ENCODE results near the gene ASPDH. TPM values are rescaled to one million over a fixed set of nuclear protein-coding genes. Genes with fewer than 3 reads are reported as not detected.

The ASPDH gene
- total RNA-seq, 4 donors from 2014 or later = not detected

DNA sequence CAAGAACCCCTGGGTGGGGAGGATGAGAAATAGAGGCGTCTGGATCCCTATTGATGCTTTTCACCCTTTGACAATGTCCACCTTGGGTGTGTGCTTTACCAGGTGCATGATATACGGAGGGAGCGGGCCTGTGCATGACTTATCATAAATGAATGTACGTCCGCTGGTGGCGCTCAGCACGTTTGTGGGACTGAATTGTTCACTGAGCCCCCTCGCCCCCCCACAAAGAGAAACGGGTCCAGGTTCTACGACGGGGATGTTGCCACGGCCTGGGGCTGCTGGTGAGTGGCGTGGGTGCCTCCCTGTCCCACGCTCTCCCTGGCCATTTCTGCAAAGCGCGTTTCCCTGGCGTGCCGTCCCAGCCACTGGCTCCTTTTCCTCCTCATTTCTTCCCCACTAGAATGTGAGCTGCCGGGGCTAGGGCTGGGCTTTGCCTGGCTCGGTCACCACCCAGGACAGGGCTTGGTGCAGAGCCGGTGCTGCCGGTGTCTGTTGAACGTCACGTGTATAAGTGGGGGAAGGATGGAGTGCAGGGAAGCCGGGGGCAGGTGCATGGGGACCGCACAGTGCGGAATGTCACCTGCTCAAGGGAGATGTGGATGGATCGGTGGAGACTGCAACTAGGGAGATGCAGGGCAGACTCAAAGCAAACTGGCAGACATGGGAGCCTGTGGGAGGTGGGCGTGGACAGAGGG is 33.0 kb upstream of the ASPDH start:
- TF ChIP-seq, protein P1, sequence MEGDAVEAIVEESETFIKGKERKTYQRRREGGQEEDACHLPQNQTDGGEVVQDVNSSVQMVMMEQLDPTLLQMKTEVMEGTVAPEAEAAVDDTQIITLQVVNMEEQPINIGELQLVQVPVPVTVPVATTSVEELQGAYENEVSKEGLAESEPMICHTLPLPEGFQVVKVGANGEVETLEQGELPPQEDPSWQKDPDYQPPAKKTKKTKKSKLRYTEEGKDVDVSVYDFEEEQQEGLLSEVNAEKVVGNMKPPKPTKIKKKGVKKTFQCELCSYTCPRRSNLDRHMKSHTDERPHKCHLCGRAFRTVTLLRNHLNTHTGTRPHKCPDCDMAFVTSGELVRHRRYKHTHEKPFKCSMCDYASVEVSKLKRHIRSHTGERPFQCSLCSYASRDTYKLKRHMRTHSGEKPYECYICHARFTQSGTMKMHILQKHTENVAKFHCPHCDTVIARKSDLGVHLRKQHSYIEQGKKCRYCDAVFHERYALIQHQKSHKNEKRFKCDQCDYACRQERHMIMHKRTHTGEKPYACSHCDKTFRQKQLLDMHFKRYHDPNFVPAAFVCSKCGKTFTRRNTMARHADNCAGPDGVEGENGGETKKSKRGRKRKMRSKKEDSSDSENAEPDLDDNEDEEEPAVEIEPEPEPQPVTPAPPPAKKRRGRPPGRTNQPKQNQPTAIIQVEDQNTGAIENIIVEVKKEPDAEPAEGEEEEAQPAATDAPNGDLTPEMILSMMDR (IDR thresholded peaks at IDR 0.05; ENCODE audit: low read depth) = no peak

- TF ChIP-seq, protein P1 (IDR thresholded peaks at IDR 0.05; ENCODE audit: low read depth) = no peak
Observed at GRCh38 chr19:50542943-50543342, 29.2 kb upstream of the ASPDH start.

- TF ChIP-seq, protein P1 (IDR thresholded peaks at IDR 0.05; ENCODE audit: low read depth) = no peak
Observed at GRCh38 chr19:50537769-50538230, 24.1 kb upstream of the ASPDH start.

GRCh38 chr19:50537306-50537685 is 23.6 kb upstream of the ASPDH start:
- TF ChIP-seq, protein P1 (IDR thresholded peaks at IDR 0.05; ENCODE audit: low read depth) = no peak

DNA sequence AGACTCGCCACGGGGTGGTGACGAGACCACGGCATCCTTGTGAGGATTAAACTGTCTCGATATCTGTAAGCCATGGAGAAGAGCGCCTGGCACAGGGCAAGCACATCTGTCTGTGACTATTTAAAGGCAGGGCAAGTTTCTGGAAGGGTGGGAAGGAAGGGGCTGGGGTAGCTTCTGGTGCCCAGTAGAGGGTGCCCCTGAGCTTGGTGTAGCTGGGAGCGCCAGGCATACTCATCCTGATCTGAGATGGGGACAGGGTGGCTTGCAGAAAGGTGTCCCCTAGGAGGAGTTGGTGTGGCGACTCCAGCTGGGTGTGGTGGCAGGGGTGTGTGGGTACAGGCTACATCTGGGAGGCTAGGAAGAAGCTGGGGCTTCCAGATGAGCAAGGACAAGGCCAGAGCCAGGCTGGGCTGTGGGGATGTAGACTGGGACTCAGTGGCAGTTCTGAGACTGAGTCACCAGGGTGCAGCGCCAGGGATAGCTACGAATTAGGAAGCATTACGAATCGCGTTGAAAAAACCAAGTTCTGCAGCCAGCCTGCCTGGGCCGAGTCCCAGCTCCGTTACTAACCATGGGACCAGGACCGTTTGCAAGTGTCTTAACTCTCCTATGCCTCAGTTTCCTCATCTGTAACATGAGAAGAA is 23.1 kb upstream of the ASPDH start:
- TF ChIP-seq, protein P1 (IDR thresholded peaks at IDR 0.05; ENCODE audit: low read depth) = no peak

DNA sequence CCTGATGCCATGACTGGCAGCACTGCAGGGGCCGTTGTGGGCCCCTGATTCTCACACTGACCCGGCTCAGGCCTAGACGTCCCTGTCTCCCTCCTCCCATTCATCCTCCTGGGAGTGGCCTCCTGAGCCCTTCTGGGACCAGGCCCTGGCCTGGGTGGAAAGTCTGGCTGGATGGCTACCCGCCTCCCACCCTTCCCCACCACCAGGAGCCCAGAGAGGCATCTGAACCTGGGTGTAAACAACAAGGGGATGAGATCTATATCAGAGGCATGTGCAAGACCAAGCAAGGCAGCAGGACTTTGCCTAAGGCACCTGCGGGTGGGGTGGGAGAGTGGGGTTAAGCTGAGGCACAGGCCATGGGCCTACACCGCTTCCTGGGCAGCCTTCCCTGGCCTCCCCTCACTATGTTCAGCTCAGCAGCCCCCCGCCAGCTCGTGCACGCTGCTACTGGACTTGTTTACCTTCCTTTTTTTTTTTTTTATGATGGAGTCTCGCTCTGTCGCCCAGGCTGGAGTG is 22.0 kb upstream of the ASPDH start:
- TF ChIP-seq, protein P1 (IDR thresholded peaks at IDR 0.05; ENCODE audit: low read depth) = no peak

DNA sequence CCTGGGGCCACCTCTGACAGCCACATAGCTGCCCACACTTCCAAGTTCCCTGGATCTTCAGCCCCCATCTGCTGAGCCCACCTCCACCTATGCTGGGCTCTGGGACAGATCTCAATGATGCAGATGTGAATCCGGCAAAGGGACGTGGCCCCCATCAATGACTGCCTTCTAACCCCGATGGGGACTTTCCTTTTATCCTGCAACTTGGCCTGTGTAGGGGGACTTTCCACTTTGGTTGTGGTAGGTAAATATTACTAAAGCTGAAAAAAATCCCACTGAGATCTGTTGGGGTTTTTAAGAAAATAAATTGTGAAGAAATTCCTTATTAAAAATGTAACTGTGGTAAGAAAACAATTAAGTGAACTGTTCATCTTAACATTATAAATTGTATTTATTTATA is 20.8 kb upstream of the ASPDH start:
- TF ChIP-seq, protein P1 (IDR thresholded peaks at IDR 0.05; ENCODE audit: low read depth) = no peak
